H9 (cell line): Measurements from ENCODE around the gene PHEX. TPM values are rescaled to one million over a fixed set of nuclear protein-coding genes. Genes with fewer than 3 reads are reported as not detected.

Source experiments
- DNase-seq: peaks from one replicate; pipeline ENCODE4 v3.0.0-alpha.2; 2017
- H2AFZ ChIP-seq: one replicate; pipeline ENCODE4 v1.6.1; 2013; ENCODE audit warnings: mild to moderate bottlenecking, low read length, control low read depth, moderate library complexity
- H2AK5ac ChIP-seq: 2 replicates; pipeline ENCODE4 v1.6.1; 2013; ENCODE audit warnings: low read length, control low read depth, mixed read lengths; ENCODE audit not compliant: insufficient read length
- H2BK120ac ChIP-seq: one replicate; pipeline ENCODE4 v1.6.1; 2013; ENCODE audit warnings: low read depth, mild to moderate bottlenecking, low read length, control low read depth, inconsistent platforms; ENCODE audit not compliant: poor library complexity, severe bottlenecking
- H2BK12ac ChIP-seq: 2 replicates; pipeline ENCODE4 v1.6.1; 2013; ENCODE audit warnings: low read length, control low read depth, mixed read lengths, low read depth; ENCODE audit not compliant: insufficient read length
- H2BK15ac ChIP-seq: 2 replicates; pipeline ENCODE4 v1.6.1; 2013; ENCODE audit warnings: low read depth, low read length, control low read depth
- H2BK20ac ChIP-seq: one replicate; pipeline ENCODE4 v1.6.1; 2013; ENCODE audit warnings: low read depth, mild to moderate bottlenecking, low read length, control low read depth, inconsistent platforms; ENCODE audit not compliant: poor library complexity, severe bottlenecking
- H2BK5ac ChIP-seq: 2 replicates; pipeline ENCODE4 v1.6.1; 2013; ENCODE audit warnings: low read length, control low read depth, mixed read lengths; ENCODE audit not compliant: insufficient read length
- H3K14ac ChIP-seq: 2 replicates; pipeline ENCODE4 v1.6.1; 2013; ENCODE audit warnings: low read length, control low read depth; ENCODE audit not compliant: insufficient read depth
- H3K18ac ChIP-seq: 2 replicates; pipeline ENCODE4 v1.6.1; 2013; ENCODE audit warnings: low read depth, mild to moderate bottlenecking, mixed read lengths, low read length, control low read depth; ENCODE audit not compliant: insufficient read length
- H3K23ac ChIP-seq: 2 replicates; pipeline ENCODE4 v1.6.1; 2013; ENCODE audit warnings: low read length, control low read depth, mixed read lengths, low read depth; ENCODE audit not compliant: insufficient read length
- H3K23me2 ChIP-seq: 2 replicates; pipeline ENCODE4 v1.6.1; 2013; ENCODE audit warnings: low read depth, mild to moderate bottlenecking, mixed read lengths, low read length, control low read depth; ENCODE audit not compliant: insufficient read length, poor library complexity, severe bottlenecking
- H3K27ac ChIP-seq: 2 replicates; pipeline ENCODE4 v1.5.1; 2013; ENCODE audit warnings: low read length, control low read depth, mixed read lengths, low read depth; ENCODE audit not compliant: insufficient read length
- H3K27me3 ChIP-seq: 2 replicates; pipeline ENCODE4 v1.6.1; 2013; ENCODE audit warnings: low read length, control low read depth, inconsistent platforms; ENCODE audit not compliant: insufficient read depth
- H3K4ac ChIP-seq: 2 replicates; pipeline ENCODE4 v1.6.1; 2013; ENCODE audit warnings: low read depth, mild to moderate bottlenecking, control low read depth, inconsistent platforms, low read length, moderate library complexity
- H3K4me1 ChIP-seq: 2 replicates; pipeline ENCODE4 v1.6.1; 2013; ENCODE audit warnings: low read length, control low read depth, inconsistent platforms; ENCODE audit not compliant: insufficient read depth
- H3K4me2 ChIP-seq: 2 replicates; pipeline ENCODE4 v1.6.1; 2013; ENCODE audit warnings: low read length, control low read depth, mixed read lengths; ENCODE audit not compliant: insufficient read length, insufficient read depth
- H3K56ac ChIP-seq: 2 replicates; pipeline ENCODE4 v1.6.1; 2013; ENCODE audit warnings: low read depth, mild to moderate bottlenecking, mixed read lengths, low read length, control low read depth; ENCODE audit not compliant: insufficient read length
- H3K79me1 ChIP-seq: 2 replicates; pipeline ENCODE4 v1.6.1; 2013; ENCODE audit warnings: low read depth, mild to moderate bottlenecking, moderate library complexity, low read length, control low read depth, inconsistent platforms; ENCODE audit not compliant: insufficient read depth, poor library complexity, severe bottlenecking
- H3K79me2 ChIP-seq: 2 replicates; pipeline ENCODE4 v1.6.1; 2013; ENCODE audit warnings: low read length, control low read depth, inconsistent platforms; ENCODE audit not compliant: insufficient read depth
- H3K9ac ChIP-seq: 2 replicates; pipeline ENCODE4 v1.6.1; 2013; ENCODE audit warnings: low read length, control low read depth, mixed read lengths; ENCODE audit not compliant: insufficient read length; ENCODE audit errors: extremely low read depth
- H3K9me3 ChIP-seq: one replicate; pipeline ENCODE4 v1.6.1; 2013; ENCODE audit warnings: low read depth, low read length, inconsistent platforms; ENCODE audit not compliant: control insufficient read depth
- H3T11ph ChIP-seq: one replicate; pipeline ENCODE4 v1.6.1; 2013; ENCODE audit warnings: mild to moderate bottlenecking, low read length, control low read depth, inconsistent platforms
- H4K20me1 ChIP-seq: one replicate; pipeline ENCODE4 v1.6.1; 2013; ENCODE audit not compliant: control insufficient read depth, insufficient read length, insufficient read depth
- H4K5ac ChIP-seq: 2 replicates; pipeline ENCODE4 v1.6.1; 2013; ENCODE audit warnings: low read depth, mild to moderate bottlenecking, mixed read lengths, low read length, control low read depth; ENCODE audit not compliant: insufficient read length
- H4K8ac ChIP-seq: replicated peaks from 2 replicates; pipeline ENCODE4 v1.6.1; 2013; ENCODE audit warnings: low read length, control low read depth, mixed read lengths, low read depth; ENCODE audit not compliant: insufficient read length
- H4K91ac ChIP-seq: 2 replicates; pipeline ENCODE4 v1.6.1; 2013; ENCODE audit warnings: low read depth, mild to moderate bottlenecking, moderate library complexity, mixed read lengths, low read length, control low read depth; ENCODE audit not compliant: insufficient read length
- H3K27ac Mint-ChIP-seq, 3 experiments: 2 replicates in 2 of 3; 3 replicates in 1 of 3; pipeline ENCODE4 v1.8.0; 2020 to 2021; ENCODE audit warnings: mixed read lengths in 3 of 3, mild to moderate bottlenecking in 1 of 3, moderate library complexity in 1 of 3
- H3K27me3 Mint-ChIP-seq: 2 replicates; pipeline ENCODE4 v1.8.0; 2021; ENCODE audit warnings: low read depth, mild to moderate bottlenecking, moderate library complexity, mixed read lengths
- H3K36me3 Mint-ChIP-seq, 3 experiments: 2 replicates in 2 of 3; 3 replicates in 1 of 3; pipeline ENCODE4 v1.8.0; 2020 to 2021; ENCODE audit warnings: low read depth in 3 of 3, mixed read lengths in 3 of 3; ENCODE audit not compliant: insufficient read depth in 1 of 3
- H3K4me1 Mint-ChIP-seq, 2 experiments: 2 replicates each; pipeline ENCODE4 v1.8.0; 2020; ENCODE audit warnings: mixed read lengths in 2 of 2
- H3K4me3 Mint-ChIP-seq, 2 experiments: 2 replicates in 1 of 2; 3 replicates in 1 of 2; pipeline ENCODE4 v1.8.0; 2020 to 2021; ENCODE audit warnings: mild to moderate bottlenecking in 2 of 2, mixed read lengths in 2 of 2, moderate library complexity in 1 of 2
- H3K9me3 Mint-ChIP-seq, 2 experiments: 2 replicates in 1 of 2; 3 replicates in 1 of 2; pipeline ENCODE4 v1.8.0; 2020; ENCODE audit warnings: mild to moderate bottlenecking in 2 of 2, mixed read lengths in 2 of 2, moderate library complexity in 1 of 2
- WGBS: extraction: QIAGEN DNeasy Blood & Tissue Kit; methylation state at CpG from one replicate; pipeline ENCODE4 v1.1.7; 2013; ENCODE audit warnings: missing lambda C conversion rate, low lambda C conversion rate, mixed read lengths; ENCODE audit not compliant: insufficient read length; ENCODE audit errors: extremely low coverage; 5-methylcytosine and 5-hydroxymethylcytosine counted together
- total RNA-seq: library from RNA; stranded (reverse); gene quantifications from 2 replicates; pipeline ENCODE4 v1.2.1, GENCODE V29; 2021
- TF ChIP-seq, protein P1 (sequence below): fragments of 200-600 bp; sonication (generic); conservative IDR thresholded peaks from 3 replicates; pipeline ENCODE4 v1.8.0; 2021; ENCODE audit warnings: antibody characterized with exemption, mild to moderate bottlenecking

Gene PHEX
- total RNA-seq, 1 experiment from 2014 or later, result 0.11 TPM

GRCh38 chrX:22234380-22234779 lies 202.3 kb downstream of the PHEX start:
- H3K27ac Mint-ChIP-seq, result no peak overlapping the region
- Histone ChIP-seq H3K23me2 (no peaks in the 10 kb centered on the region), H2BK15ac (no peak overlapping the region), H4K20me1 (no peaks in the 10 kb centered on the region), H3K56ac (no peak overlapping the region), H3K4me2 (no peak overlapping the region), H3K9ac (no peak overlapping the region), H4K5ac (no peak overlapping the region), H2AK5ac (no peak overlapping the region), H3K4me1 (no peaks in the 10 kb centered on the region), H3K79me2 (no peaks in the 10 kb centered on the region), H3K14ac (no peak overlapping the region), H2BK12ac (no peak overlapping the region), H4K91ac (no peak overlapping the region), H3K23ac (no peak overlapping the region), H3T11ph (no peak overlapping the region), H2AFZ (no peak overlapping the region), H3K27ac (no peak overlapping the region), H3K27me3 (no peaks in the 10 kb centered on the region), H2BK5ac (no peak overlapping the region), H4K8ac (no peak overlapping the region), H3K18ac (no peak overlapping the region), H3K4ac (no peak overlapping the region), H2BK20ac (no peak overlapping the region), H3K9me3 (no peaks in the 10 kb centered on the region), H2BK120ac (no peak overlapping the region), H3K79me1 (no peaks in the 10 kb centered on the region)
- no CpG with 5 or more reads among the region's 6 CpGs for WGBS
- no peaks in the 10 kb centered on the region for H3K27me3 Mint-ChIP-seq
- H3K4me1 Mint-ChIP-seq, result no peaks in the 10 kb centered on the region
- H3K36me3 Mint-ChIP-seq, result no peaks in the 10 kb centered on the region; a peak in 2 of 7 replicates
- peaks cover 5 to 30% of the 10 kb centered on the region in 2 experiments; a peak in 4 of 5 replicates for H3K9me3 Mint-ChIP-seq
- H3K4me3 Mint-ChIP-seq, result no peak overlapping the region
- DNase-seq, result no peak
- TF ChIP-seq, protein P1, sequence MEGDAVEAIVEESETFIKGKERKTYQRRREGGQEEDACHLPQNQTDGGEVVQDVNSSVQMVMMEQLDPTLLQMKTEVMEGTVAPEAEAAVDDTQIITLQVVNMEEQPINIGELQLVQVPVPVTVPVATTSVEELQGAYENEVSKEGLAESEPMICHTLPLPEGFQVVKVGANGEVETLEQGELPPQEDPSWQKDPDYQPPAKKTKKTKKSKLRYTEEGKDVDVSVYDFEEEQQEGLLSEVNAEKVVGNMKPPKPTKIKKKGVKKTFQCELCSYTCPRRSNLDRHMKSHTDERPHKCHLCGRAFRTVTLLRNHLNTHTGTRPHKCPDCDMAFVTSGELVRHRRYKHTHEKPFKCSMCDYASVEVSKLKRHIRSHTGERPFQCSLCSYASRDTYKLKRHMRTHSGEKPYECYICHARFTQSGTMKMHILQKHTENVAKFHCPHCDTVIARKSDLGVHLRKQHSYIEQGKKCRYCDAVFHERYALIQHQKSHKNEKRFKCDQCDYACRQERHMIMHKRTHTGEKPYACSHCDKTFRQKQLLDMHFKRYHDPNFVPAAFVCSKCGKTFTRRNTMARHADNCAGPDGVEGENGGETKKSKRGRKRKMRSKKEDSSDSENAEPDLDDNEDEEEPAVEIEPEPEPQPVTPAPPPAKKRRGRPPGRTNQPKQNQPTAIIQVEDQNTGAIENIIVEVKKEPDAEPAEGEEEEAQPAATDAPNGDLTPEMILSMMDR, result no peak
